M059J (cell line): ENCODE measurements around the gene TCF12. TPM values are rescaled to one million over a fixed set of nuclear protein-coding genes. Genes with fewer than 3 reads are reported as not detected.

ENCODE experiments used
- DNase-seq: peaks from one replicate; pipeline ENCODE4 v3.0.0-alpha.2; 2012; ENCODE audit warnings: low read depth
- total RNA-seq: library from RNA; depleted of rRNA; stranded (reverse); fragments of >200 nt; shearing (Covaris generic); gene quantifications from 2 replicates; pipeline ENCODE4 v1.2.3, GENCODE V29; 2014

TCF12 gene
- total RNA-seq, 1 experiment from 2014 or later = 51.7 TPM

DNA sequence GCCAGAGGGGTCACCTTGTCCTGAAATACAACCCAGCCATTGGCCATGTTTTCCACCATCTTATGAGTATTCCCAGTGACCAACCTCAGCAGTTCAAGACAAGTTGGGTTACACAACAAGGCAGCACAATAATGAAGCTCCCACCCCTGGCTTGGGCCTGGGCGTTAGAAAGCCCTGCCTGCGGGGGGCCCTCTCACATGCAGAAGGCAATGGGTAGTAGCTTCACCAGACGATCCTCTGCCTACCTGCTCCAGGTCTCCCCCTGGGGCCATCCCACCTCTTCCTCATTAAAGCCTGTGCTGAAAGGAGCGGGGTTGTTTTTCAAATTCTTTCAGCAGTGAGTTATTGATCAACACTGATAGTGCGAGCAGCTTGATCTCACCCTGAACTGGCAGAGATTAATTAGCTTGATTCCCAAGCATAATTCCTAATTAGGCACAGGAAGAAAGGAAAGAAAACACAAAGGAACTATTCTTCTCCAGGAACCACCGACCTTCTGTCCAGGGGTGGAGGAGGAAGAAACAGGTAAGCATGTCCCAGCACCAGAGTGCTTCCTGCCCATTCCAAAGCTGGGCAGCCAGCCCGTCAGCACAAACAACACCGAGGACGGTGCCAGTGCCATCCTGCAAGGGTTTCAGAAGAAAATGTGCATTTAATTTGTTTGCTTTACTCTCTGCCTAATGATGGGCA, 378.2 kb downstream of the TCF12 start:
- no peak for DNase-seq

DNA sequence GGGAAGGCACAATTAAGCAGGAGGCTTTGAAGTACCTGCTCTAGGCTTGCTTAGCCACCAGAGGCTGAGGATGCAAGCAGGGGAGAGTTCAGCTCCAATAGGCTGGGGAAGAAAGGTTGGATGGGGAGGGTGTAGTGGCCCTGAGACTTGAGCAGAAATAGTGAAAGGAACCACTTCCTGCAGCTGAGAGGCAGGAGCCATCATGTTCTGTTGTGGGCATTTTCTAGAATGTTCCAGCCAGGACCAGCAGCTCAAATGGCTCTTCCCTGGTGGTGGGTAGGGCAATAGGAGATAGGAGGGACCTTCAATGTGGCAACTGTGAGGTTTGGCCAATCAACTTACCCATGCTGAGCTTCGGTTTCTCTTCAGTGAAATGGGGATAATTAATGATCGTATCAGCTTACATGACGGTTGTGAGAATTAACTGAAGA, 378.7 kb downstream of the TCF12 start:
- no peak for DNase-seq

- no peak for DNase-seq
These were observed 379.2 kb downstream of the TCF12 start for GRCh38 chr15:57297630-57298029.

DNA sequence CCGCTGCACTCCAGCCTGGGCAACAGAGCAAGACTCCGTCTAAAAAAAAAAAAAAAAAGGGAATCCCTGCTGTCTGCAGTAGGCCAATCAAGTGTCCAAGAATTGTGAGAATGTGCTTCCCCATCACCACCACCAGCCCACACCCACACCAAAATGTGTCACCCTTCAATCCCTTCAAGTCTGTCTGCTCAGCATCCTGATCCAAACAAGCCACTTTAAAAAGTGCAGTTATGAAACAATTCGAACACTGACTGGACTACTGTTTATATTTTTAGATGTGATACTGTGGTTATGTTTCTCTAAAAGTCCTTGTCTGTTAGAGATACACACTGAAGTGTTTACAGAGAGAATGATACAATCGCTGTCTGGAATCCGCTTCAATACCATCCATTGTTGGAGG, 379.8 kb downstream of the TCF12 start:
- no peak for DNase-seq

- DNase-seq = no peak
These were observed 380.6 kb downstream of the TCF12 start for GRCh38 chr15:57298843-57299550.

GRCh38 chr15:57301307-57301706, 382.9 kb downstream of the TCF12 start:
- DNase-seq = no peak

GRCh38 chr15:57302640-57303257, 384.3 kb downstream of the TCF12 start:
- DNase-seq = no peak

GRCh38 chr15:57305009-57305408, 386.6 kb downstream of the TCF12 start:
- DNase-seq = no peak

DNA sequence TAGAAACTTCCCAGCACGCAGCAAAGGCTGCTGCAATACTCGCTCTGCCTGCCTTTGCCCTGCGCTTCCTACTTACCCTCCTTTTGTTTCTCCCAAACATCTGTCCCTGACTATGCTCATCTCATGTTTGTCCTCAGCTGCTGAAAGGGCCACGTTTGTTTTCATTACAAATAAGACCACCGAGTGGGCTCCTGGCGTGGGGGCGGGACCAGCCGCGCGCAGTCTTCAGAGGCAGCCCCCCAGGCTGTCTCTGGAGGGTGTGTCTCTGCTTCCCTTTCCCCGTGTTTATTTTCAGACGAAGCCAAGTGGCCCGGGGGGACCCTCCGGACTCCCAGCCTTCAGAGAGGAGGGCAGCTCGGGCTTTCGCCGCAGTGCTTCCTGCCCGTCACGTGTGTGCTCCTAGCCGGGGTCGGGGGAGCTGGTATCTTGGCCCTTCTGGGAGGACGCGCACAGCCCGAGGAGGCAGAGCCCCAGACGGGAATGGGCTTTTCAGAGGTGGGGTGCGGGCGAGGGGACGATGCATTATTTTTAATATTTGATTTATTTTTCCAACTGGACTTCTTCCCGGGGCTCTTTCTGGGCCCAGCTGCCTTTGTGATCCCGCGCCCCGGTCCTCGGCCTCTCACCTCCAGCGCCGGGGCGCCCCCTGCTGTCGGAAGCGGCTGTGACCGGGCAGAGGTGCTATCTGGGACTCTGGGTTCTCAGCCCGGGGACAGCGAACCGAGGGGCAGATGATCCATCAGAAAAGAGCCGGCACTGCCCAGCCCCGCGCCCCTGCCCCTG, 387.9 kb downstream of the TCF12 start:
- peak; percentile 71 for DNase-seq

DNA sequence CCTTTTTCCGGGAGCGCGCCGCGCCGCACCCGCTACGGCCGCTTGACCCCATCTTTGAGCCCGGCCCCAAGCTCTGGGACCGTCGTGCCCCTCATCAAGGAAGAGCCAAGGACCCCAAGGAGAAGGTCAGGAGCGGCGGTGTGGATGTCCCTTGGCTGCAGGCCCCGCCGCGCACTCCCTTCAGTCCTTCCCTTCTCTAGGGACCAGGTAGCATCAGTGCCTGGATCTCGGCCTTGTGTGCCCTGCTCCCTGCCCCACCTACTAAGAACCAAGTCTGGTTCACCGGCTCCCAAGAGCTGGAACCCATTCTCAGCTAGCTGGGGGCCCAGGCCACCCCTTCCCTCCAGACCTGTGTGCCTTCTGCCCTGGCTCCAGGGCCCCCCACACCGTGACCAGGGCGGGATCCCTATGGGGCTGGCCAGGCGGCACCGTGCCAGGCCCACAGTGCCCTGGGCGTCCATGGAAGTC, 388.5 kb downstream of the TCF12 start:
- DNase-seq = no peak

DNA sequence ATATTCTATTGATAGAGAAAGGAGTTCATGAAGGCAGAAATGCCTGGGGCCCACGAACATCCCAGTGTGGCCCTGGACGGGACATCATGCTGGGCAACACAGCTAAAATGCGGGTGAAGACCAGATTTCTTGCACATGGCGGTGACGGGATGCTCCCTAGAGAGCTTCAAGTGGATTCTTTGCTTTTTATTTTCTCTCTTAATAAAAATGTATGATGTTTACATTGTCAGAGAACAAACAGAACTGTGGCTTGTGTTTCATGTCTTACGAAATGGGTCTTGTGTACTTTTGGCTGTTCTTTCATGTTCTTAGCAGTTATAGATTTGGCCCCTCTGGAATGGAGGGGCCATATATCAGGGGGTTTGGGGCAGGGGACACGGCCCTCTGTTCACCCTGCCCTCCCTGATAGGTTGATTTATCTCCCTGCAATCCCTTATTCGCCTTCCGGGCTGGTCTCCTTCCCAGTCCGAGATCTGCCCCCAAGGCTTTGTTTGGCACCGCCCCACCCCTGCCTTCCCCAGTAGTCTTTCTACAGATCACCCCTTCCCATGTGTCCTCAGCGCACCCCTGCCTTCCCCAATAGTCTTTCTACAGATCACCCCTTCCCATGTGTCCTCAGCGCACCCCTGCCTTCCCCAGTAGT, 389.2 kb downstream of the TCF12 start:
- DNase-seq = no peak

GRCh38 chr15:57308170-57308545, 389.7 kb downstream of the TCF12 start:
- no peak for DNase-seq

DNA sequence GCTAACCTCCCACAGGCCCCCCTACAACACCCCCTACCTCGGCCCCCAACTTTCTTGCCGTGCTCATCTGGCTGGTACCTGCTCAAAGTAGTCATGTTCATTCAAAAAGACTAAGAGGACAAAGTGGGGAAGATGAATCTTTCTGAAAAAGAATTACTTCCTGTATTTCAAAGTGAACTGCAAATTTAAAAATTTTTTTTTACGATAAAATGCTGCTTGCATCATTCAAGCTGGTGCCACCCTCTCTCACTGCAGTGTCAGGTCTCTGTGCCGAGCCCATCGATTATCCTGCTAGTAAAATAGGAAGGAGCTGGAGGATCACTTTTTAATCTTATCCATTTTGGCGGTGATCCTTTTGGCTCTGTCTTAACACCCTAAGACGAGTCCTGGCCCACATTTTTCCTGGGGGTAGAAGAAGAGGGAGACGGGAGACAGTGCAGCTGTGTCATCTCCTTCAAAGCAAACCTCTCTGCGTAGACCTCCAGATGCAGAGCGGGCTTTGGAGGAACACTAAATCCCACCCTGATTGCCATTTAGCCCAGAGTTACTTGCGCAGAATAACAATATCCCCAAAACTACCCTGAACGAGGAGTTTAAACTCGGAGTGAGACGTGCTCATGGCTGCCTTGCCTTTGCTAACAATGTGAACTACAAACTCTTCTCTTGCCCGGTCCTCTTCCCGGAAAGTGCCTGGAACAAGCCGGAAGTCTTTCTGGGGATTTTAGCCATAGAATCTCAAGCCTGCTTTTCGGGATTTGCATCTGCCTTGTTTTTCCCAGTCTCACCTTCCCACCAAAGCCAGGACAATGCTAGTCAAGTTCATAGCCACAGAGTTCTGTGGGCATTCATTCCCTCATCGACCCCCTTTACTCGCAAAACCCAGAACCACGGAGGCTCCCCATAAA, 391.7 kb downstream of the TCF12 start:
- DNase-seq = no peak

DNA sequence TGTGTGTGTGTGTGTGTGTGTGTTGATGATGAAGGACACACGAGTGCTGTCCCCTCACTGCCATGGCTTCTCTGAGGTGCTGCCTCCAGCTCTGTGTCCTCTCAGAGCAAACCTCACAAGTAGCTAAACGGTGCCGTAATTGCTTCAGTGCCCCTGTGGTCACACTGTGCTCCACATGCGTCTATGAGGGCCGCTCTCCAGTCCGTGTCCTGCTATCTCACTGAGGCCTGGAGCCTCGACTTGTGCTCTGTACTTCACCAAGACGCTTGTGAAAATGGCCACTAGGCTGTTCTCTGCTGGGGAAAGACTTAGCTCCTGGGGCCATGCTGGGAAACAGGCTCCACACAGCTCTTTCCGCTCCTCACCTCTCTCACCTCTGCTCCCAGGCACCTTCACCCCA, 392.4 kb downstream of the TCF12 start:
- no peak for DNase-seq

- DNase-seq = no peak
These were observed 393.5 kb downstream of the TCF12 start for GRCh38 chr15:57312006-57312317.

- no peak for DNase-seq
These were observed 394.1 kb downstream of the TCF12 start for GRCh38 chr15:57312318-57313133.

- no peak for DNase-seq
These were observed 394.7 kb downstream of the TCF12 start for GRCh38 chr15:57313134-57313483.

- no peak for DNase-seq
These were observed 395.8 kb downstream of the TCF12 start for GRCh38 chr15:57314221-57314620.

DNA sequence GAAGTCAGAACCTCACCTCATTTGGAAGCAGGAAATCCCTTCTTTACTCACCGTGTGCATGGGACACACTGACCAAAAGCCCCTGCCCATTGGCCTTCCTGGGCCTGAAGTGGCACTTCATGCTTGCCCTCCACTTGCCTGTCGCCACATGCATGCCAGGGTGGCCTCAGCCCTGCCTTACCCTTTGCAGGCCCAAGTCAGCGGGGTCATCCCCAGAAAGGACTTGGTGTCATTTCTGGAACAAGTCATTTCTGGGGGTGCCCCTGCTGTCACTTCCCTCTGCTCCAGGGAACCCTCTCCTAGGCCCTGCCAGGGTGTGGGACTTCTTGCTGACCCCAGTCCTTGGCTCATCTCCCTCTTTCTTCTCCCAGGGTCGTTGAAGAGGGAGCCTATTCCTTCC, 398.0 kb downstream of the TCF12 start:
- no peak for DNase-seq
